ENCODE measurements around the gene VPS25.

VPS25 gene

GRCh38 chr17:42759982-42760651 is 13.1 kb upstream of the VPS25 start:
- H3K4me2 ChIP-seq (ENCODE audit: low read depth, low read length, poor library complexity, severe bottlenecking), result no peak overlapping the region
- no peaks in the 10 kb centered on the region for H3F3A ChIP-seq (ENCODE audit: insufficient read depth)
- TF ChIP-seq EZH2phosphoT487 (conservative IDR thresholded peaks at IDR 0.05; ENCODE audit: low read length), result no peak
- TF ChIP-seq, protein P1, sequence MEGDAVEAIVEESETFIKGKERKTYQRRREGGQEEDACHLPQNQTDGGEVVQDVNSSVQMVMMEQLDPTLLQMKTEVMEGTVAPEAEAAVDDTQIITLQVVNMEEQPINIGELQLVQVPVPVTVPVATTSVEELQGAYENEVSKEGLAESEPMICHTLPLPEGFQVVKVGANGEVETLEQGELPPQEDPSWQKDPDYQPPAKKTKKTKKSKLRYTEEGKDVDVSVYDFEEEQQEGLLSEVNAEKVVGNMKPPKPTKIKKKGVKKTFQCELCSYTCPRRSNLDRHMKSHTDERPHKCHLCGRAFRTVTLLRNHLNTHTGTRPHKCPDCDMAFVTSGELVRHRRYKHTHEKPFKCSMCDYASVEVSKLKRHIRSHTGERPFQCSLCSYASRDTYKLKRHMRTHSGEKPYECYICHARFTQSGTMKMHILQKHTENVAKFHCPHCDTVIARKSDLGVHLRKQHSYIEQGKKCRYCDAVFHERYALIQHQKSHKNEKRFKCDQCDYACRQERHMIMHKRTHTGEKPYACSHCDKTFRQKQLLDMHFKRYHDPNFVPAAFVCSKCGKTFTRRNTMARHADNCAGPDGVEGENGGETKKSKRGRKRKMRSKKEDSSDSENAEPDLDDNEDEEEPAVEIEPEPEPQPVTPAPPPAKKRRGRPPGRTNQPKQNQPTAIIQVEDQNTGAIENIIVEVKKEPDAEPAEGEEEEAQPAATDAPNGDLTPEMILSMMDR (IDR thresholded peaks at IDR 0.05; ENCODE audit: insufficient read depth, low read length, poor library complexity, severe bottlenecking), result no peak
- H3K79me2 ChIP-seq (ENCODE audit: insufficient read depth, low read length), result no peaks in the 10 kb centered on the region
- no peaks in the 10 kb centered on the region for H3K9me2 ChIP-seq (replicated peaks; ENCODE audit: insufficient read depth, low read length)
- H4K20me1 ChIP-seq (ENCODE audit: low read depth, low read length), result no peaks in the 10 kb centered on the region
- no peaks in the 10 kb centered on the region for H3K9me3 ChIP-seq (ENCODE audit: insufficient read depth, low read length)
- H3K9ac ChIP-seq (ENCODE audit: low read length), result no peak overlapping the region
- no peak overlapping the region for H2AFZ ChIP-seq (ENCODE audit: low read depth, low read length, severe bottlenecking)
- no peaks in the 10 kb centered on the region for H3K36me3 ChIP-seq (ENCODE audit: low read length)
- no peaks in the 10 kb centered on the region for H3K27me3 ChIP-seq (ENCODE audit: low read length)
- no peak overlapping the region for H3K4me3 ChIP-seq (ENCODE audit: insufficient read depth, low read length, poor library complexity, severe bottlenecking)
- no peak overlapping the region for H3K27ac ChIP-seq (ENCODE audit: low read depth, low read length)

DNA sequence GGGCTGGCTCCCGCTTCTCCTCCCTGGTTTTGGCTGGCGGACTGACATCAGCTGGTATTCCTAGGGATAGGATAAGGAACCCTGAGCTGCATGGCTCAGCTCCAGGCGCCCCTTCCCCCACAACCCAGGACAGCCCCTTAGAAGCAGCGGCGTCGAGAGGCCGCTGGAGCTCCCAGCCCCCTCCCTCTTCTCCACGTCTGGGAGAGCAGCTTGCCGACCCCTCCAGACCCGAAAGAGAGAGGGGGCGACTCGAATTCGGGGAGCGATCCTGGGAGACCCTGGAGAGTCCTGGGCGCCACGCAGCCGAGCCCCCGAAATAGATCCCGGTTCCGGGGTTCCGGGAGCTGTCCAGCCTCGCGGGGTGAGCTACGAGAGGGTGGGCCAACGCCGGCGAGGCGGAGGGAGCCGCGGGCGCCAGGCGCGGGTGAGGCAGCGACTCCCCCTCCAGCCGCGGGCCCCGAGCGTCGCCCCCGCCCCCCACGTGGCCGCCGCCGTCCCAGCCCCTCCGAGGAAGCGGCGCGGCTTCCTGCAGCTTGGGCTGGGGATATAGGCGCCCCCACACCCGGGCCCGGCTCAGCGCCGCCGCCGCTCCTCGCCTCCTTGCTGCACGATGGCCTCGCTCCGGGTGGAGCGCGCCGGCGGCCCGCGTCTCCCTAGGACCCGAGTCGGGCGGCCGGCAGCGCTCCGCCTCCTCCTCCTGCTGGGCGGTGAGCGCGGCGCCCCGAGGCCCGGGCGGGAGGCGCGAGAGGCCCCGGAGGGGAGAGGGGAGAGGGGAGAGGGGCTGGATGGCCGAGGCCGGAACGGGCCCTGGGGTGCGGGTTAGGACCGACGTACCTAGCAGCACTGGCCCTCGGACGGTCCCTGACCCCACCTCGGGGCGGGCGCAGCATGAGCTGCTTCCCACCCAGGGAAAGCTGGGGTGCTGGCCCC is 12.3 kb upstream of the VPS25 start, which contains the start of gene RAMP2:
Gene RAMP2, plus strand, starts transcription at position 576 of the 930 bp plus-strand sequence. Its CDS starts 35 bp downstream, at position 611.
- Histone ChIP-seq H3F3A (ENCODE audit: insufficient read depth) (no peaks in the 10 kb centered on the region), H4K20me1 (ENCODE audit: low read depth, low read length) (no peaks in the 10 kb centered on the region), H3K9ac (ENCODE audit: low read length) (no peak within 1 kb of the TSS), H3K27me3 (ENCODE audit: low read length) (no peaks in the 10 kb centered on the region), H3K9me3 (ENCODE audit: insufficient read depth, low read length) (no peaks in the 10 kb centered on the region), H3K27ac (ENCODE audit: low read depth, low read length) (no peak within 1 kb of the TSS), H3K9me2 (replicated peaks; ENCODE audit: insufficient read depth, low read length) (no peaks in the 10 kb centered on the region), H3K79me2 (ENCODE audit: insufficient read depth, low read length) (no peaks in the 10 kb centered on the region), H3K36me3 (ENCODE audit: low read length) (no peaks in the 10 kb centered on the region), H3K4me3 (ENCODE audit: insufficient read depth, low read length, poor library complexity, severe bottlenecking) (no peak within 1 kb of the TSS), H3K4me2 (ENCODE audit: low read depth, low read length, poor library complexity, severe bottlenecking) (no peak within 1 kb of the TSS), H2AFZ (ENCODE audit: low read depth, low read length, severe bottlenecking) (no peak within 1 kb of the TSS)
- TF ChIP-seq EZH2phosphoT487 (conservative IDR thresholded peaks at IDR 0.05; ENCODE audit: low read length), result no peak
- TF ChIP-seq, protein P1 (IDR thresholded peaks at IDR 0.05; ENCODE audit: insufficient read depth, low read length, poor library complexity, severe bottlenecking), result no peak

- no peak overlapping the region for H3K9ac ChIP-seq (ENCODE audit: low read length)
- no peak overlapping the region for H3K4me3 ChIP-seq (ENCODE audit: insufficient read depth, low read length, poor library complexity, severe bottlenecking)
- no peak overlapping the region for H2AFZ ChIP-seq (ENCODE audit: low read depth, low read length, severe bottlenecking)
Observed at GRCh38 chr17:42761638-42762037, 11.6 kb upstream of the VPS25 start.

More at GRCh38 chr17:42761638-42762037, 11.6 kb upstream of the VPS25 start:
- Histone ChIP-seq H3K9me2 (replicated peaks; ENCODE audit: insufficient read depth, low read length) (no peaks in the 10 kb centered on the region), H3K27me3 (ENCODE audit: low read length) (no peaks in the 10 kb centered on the region), H3K36me3 (ENCODE audit: low read length) (no peaks in the 10 kb centered on the region), H3K79me2 (ENCODE audit: insufficient read depth, low read length) (no peaks in the 10 kb centered on the region), H4K20me1 (ENCODE audit: low read depth, low read length) (no peaks in the 10 kb centered on the region), H3F3A (ENCODE audit: insufficient read depth) (no peaks in the 10 kb centered on the region), H3K9me3 (ENCODE audit: insufficient read depth, low read length) (no peaks in the 10 kb centered on the region), H3K27ac (ENCODE audit: low read depth, low read length) (no peak overlapping the region), H3K4me2 (ENCODE audit: low read depth, low read length, poor library complexity, severe bottlenecking) (no peak overlapping the region)
- no peak for TF ChIP-seq EZH2phosphoT487 (conservative IDR thresholded peaks at IDR 0.05; ENCODE audit: low read length)
- TF ChIP-seq, protein P1 (IDR thresholded peaks at IDR 0.05; ENCODE audit: insufficient read depth, low read length, poor library complexity, severe bottlenecking), result no peak
